T-helper 1 cell (primary cell): ENCODE measurements around the gene HEYL.

ENCODE experiments used
- DNase-seq, 5 donors: peaks; one replicate each; pipeline ENCODE4 v3.0.0-alpha.2; 2012 to 2020

The HEYL gene

DNA sequence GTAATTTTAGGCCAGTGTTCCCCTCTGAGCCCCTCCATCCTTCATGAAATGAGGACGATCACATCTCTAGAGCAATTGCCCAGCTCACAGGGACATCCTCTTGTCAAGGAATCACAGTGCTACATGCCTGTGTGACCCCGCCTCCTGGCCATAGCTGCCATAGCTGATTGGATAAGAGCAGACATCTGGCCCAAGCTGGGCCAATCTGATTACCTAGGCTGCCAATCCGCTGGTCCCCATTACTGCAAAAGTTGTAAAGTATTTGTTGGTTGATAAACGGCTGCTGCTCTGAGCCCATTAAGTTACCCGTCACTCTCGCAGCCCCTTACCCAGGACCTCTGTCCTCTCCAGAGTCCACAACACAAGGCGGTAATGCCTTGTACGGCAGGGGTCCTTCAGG lies 24.1 kb upstream of the HEYL start:
- DNase-seq: no peak

DNA sequence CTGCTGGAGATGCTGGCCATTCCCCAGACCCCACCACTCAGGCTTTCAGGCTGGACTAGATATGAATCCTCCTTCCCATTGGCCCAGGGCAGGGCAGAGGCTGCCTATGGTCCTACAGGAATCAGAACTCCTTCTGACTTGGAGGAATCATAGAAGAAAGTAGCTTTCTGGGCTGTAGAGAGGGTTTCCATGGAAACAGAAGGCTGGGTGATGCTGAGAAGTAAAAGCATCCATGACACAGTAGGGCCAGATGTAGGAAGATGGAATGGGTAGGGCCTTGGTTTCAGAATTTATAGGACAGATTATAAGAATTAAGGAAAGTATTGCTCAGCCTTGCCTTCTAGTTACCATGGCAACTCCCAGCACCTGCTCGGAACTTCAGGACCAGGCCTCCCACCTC lies 23.4 kb upstream of the HEYL start:
- DNase-seq: no peak

DNA sequence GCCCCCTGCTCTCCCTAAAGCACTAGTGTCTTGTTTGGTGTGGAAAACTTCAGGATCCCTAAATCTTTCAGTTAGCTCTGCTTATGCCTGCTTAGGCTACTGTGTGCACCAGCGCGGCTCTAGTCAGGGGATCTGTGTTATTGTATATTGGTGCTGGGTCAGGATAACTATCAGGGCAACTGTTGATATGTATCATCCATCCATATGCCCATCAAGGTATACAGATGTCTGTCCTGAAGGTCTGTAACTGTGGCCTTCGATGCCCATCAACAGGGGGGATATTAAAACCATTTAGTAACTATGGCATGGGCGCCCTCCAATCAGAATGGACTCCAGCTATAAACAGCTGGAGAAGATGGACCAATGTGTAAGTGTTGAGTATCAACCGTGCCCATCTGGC lies 20.1 kb upstream of the HEYL start:
- DNase-seq: no peak

DNA sequence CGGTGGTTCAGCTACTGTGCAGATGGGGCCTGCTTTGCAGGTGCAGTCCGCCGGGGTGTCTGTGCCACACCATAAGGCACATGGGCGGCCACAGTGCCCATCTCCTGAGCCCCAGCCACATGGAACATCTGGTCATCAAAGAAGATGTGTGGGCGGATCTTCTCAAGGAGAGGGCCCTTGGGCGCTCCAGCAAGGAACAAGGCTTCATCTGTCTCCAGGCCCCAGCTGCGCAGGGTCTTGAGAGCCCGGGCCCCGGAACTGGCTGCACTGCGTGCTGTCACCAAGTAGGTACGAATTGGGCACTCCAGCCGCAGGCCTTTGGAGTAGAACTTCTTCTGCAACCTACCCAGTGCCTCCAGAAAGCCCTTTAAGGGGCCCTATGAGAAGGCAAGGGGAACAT lies 19.7 kb upstream of the HEYL start:
- DNase-seq: no peak

DNA sequence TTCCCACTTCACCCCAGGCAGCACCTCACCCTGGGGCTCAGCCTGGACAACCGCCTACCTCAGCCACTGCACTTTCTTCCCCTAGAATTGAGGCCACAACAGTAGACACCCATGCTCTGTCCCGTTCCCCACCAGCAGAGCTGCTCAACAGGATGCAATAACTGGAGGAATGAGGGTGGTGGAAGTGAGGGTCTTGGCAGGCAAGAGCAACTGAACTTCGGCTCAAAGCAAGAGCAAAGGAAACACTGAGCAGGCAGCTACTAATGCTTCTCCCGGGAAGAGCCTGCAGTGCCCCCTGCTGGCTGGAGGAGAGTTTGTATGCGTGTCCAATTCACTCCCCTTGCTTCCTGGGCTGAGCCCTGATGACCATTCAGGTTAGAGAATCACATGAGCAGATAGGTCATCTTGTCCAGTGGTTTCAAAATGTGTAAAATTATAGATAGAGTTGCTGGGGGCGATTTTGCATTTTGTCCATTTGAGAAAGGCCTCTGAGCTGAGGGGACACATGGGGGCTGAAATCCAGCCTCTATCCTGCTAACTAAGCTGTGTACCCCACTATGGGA lies 18.6 kb upstream of the HEYL start:
- DNase-seq: peak; percentile 19 to 76 (median 46)

DNA sequence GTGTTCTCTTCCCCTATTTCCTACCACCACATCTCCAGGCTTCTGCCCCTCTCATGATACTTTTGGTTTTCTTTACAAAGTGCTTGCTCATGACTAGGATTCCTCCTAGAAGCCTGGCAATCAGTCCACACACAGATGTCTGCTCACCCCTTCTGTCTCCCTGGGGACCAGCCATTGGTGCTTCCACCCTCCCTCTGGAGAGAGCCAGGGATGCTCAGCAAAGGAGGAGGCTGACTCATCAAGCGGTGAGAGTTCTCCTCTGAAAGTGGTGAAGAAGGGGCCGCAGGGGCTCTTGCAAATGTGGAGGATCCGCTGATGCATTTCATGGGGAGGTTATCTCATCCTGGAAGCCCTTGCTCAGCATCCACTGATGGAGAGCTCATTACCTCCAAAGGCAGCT lies 18.0 kb upstream of the HEYL start:
- no peak for DNase-seq

DNA sequence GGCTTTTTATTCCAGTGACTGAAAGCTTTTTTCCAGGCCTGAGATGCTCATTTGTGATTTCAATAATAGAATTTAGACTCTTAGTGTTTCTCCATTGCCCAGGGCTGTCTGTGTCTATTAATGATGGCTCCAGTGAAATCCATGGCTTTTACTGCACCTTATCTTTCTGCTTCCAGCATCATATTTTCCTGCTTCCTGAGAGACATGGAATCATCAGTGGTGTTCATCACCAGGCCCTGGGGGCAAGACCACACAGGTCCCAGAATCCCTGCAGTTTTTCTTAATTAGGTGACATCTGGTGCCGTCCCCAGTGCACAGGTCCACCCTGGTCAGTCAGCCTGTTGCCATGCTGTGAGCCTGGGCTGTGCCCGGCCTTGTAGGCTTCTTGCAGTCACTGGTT lies 16.9 kb upstream of the HEYL start:
- no peak for DNase-seq

DNA sequence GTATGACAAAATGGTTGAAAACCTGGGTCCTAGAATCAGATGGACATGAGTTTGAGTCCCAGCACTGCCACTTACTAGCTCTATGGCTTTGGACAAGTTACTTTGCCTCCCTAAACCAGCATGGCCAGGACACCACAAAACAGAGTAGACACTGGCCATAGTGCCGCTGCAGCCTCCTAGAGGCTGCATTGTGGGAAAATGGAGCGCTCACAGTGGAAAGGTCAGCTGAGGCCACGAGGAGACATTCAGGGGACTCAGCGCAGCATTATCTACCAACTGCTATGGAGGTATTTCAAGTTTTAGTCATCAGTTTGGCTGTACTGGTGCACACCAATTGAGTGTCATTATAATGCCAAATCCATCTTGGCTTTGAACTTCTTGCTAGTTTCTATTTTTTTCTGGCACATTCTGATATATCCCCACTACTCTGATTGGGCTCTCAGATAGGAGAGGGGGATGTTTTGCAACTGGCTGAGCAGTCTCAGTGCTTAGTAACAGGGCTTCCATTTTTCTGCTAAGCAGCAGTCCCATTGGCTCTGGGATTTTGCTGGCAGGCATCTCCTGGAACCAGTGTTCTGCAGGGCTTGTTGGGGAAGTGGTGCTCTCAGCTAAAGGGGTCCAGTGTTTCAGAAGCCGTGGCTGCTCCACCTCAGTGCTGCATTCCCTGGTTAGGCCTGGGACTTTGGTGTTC lies 16.3 kb upstream of the HEYL start:
- no peak for DNase-seq

DNA sequence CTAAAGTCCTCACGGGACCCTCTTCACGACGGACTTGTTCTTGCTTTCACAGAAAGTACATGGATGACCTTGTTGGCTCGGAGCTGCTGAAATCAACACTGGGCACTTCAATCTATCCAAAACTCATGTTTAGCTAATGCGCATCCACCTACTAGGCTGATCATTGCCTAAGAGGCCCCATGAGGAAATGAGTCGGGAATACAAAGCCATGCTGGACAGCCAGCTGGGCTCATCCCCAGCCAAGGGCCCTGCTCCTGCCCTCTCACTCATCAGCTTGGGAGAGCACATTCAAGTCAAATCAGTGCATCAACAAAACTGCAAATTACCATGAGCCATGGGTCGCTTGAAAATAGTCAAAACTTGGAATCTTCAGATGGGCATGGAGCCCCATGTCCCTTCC lies 14.8 kb upstream of the HEYL start:
- DNase-seq: no peak

DNA sequence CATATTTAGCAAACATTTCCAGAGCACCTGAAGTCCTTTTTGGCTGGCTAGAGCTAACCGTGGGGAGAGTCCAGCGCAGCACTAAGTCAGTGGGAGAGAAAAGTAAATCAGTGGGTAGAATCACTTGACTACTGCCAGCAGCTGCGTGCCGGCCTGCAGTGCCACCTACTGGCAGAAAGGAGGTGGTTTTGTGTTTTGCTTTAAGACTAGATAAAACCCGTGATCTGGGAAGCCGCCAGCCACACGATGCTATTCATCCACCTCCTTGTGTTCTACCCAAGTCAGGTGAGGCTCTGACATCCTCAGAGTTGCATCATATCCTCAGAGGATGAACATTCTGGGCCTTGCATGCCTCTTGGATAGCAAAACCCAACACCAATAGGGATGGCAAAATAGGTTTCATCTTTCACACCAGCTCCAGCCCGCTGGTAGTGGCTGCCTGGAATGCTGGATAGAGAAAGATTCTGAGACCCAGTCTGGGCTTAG lies 14.1 kb upstream of the HEYL start:
- peak; percentile 48 to 73 (median 58) for DNase-seq

DNA sequence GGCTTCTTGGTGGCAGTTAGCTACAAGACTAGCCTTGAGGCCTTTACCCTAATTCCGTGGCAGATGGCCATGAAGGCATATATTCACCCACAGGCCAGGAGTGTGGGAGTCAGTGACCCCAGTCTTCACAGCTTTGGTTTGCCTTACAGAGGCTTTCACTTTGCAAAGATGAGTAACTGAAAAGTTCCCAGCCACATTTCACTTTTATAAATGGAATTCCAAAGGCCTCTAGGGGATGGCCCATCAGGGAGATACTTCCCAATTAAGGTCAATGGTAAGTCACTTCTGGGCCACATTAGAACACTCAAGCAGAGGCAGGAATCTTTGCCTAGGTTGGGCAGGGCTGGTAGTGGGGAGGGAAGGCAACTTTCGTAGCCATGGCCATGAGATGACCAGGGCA lies 13.1 kb upstream of the HEYL start:
- DNase-seq: no peak

DNA sequence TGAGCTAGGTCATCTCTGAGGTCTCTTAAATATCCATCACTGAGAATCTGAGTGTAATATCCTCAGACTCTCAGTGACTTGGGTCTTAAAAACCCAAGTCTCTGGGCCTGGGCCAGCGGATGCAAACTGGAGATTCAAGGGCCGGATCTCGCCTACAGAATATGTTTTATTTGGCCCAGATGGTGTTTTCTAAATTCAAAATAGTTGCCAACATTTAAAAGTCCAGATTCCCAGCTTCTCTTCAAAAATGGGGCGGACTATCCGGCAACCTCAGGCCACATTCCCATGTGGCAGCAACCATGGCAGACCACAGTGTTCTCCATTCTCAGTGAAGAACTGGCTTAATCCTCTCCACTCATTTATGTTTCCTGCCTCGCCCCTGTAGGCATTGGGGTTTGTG lies 12.7 kb upstream of the HEYL start:
- DNase-seq: no peak

DNA sequence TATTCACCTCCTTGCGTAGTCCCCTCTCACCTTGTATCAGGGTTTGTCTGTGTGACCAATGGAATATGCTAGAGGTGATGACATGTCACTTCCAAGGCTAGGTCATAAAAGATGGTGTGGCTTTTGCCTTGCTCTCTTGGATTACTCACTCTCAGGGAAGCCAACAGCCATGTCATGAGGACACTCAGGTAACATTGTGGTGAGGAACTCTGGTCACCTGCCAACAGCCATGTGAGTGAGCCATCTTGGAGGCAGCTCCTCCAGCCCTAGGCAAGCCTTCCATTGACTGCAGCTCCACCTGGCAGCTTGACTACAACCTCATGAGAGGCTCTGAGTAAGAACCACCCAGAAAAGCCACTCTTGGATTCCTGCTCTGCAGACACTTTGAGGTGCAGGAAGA lies 11.0 kb upstream of the HEYL start:
- DNase-seq: no peak

DNA sequence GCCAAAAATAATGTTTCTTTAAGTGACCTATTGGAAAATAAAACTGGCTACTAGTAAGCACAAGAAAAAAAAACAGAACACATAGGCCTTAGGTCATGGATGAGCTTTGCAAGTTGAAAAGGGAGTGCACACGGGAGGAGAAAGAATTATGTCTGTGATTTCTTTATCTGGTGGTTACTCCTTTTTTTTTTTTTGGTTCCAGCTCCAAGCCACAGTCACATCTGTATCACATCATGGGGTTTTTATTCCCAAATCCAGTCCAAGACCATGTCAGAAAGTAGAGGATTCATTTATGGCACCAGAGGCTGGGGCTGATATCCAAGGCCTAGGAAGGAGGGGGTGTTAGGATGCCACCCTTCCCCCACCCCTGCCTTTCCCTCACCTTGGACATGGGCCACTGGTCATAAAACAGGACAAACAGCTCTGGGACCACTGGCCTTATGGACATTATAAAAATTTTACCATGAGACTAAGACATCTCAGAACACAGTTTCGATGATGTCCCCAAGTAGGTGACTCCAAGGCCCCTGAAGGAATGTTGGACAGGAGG lies 10.3 kb upstream of the HEYL start:
- no peak for DNase-seq

DNA sequence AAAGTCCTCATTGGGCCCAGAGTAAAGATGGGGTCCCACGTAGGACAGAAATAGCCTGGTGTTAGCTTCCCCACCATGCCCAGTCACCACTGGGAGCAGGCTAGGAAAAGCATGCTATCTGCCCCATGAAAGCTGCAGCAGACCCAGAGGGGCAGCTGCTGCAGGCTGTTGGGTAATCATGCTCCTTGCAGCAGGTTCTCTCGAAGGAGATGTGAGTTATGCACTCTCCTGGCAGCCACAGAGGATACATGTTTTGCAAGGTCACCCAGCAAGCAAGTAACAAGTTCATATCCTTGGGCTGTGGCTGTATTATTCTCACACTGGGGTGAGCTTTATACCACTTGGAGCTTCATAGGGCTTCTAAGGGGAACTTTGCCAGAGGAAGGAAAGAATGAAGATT lies 9.1 kb upstream of the HEYL start:
- no peak for DNase-seq

DNA sequence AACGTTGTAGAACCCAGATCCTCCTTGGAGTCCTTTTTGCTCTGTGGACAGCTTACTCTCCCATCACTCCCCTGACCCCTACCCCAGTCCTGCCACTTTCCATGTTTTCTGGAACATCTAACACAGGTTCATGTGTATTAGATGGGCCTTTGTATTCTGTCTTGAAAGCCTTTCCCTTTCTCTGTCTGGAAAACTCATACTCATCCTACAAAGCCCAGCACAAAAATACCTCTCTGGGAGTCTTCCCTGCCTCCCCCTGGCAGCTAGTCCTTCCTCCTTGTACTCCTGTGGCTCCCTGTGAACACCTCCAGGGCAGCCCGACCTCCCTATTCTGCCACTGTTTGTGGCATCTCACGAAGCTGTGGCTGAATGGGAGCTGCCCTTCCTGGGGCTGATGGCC lies 7.8 kb upstream of the HEYL start:
- DNase-seq: no peak

DNA sequence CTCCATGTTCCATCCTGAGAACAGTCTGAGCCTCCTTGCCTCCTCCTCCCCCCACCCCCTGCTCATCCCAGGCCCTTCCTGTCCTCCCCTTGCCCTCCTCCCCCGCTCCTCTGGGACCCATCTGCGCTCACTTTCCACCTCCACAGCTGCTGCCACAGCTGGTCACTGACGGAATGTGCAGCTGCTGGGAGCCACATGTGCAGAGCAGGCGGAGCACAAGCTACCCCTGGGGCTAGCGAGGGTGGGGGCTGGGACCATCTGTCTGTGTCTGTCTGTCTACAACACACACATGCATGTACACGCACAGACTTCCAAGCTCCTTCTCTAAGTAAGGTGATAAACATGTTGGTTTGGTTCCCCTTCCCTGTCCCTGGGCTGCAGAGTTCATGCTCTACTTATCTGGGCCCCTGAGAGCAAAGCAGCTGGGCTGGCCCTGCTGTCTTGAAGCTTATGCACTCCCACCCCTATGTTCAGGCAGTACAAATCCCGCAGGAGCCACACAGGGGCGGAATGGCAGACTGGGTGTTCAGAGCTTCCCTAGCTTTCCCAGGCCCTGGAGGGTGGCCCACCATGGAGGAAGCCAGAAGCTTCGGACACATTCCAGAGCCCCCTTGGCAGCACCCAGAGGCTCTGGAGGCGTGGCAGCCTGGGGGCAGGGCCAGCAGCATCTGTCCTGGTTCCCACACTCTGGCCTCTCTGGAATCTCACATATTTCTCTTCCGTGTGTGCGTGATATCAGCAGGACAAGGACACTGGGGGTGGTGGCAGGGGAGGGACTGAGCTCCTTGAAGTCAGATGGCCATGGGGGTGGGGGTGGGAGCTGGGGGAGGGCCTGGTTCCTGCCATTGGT lies 7.0 kb upstream of the HEYL start:
- no peak for DNase-seq

DNA sequence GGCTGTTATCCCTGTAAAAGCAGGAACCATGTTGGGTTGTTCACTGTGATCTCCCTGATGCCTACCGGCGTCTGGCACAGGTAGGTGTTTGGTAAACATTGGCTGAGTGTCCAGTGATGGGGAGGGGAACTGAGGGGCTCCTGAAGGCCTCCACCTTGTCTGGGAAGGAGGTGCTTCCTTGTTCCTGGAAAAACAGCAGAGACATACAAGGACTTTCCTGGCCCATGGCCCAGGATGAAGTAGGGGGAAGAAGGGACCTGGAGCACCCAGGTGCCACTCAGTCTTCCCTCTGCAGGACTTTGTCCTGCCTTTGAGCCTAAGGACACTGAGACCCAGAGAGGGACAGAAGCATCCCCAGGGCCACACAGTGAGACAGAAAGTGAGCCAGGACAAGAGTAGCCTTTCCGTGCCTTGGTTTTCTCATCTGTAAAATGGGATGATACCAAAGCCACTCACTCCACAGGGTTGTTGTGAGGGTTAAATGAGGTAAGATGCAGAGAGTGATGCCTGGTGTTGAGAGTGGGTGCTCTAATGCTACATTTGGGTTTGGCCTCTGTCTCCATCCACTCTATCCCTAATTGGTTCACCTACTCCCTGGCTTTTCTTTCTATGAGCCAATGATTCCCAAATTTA lies 6.1 kb upstream of the HEYL start:
- no peak for DNase-seq

DNA sequence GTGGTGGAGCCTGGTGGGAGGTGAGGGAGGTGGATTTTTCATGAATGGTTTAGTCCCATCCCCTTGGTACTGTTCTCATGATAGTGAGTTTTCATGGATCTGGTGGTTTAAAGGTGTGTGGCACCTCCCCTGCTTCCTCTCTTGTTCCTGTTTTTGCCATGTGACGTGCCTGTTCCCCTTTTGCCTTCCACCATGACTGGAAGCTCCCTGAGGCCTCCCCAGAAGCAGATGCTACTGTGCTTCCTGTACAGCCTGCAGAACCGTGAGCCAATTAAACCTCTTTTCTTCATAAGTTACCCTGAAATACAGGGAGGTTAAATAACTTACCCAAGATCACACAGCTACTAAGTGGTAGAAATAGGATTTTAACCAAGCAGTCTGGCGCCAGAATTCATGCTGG lies 4.3 kb upstream of the HEYL start:
- no peak for DNase-seq

DNA sequence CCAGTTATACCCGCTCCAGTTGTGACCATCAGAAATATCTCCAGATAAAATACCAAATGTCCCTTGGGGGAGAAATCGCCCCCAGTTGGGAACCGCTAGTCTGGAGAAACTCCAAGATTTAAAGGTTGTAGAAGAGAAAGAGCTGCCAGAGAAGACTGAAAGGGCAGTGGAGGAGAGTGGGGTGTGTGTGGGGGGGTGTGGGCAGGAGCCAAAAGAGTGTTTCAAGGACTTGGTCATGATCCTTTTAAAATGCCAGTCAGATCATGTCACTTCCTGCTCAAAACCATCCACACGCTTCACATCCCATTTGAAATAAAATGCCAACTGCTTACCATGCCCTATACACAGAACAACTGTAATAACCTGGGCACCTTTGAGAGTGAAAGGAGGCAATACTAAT lies 3.4 kb upstream of the HEYL start:
- no peak for DNase-seq

DNA sequence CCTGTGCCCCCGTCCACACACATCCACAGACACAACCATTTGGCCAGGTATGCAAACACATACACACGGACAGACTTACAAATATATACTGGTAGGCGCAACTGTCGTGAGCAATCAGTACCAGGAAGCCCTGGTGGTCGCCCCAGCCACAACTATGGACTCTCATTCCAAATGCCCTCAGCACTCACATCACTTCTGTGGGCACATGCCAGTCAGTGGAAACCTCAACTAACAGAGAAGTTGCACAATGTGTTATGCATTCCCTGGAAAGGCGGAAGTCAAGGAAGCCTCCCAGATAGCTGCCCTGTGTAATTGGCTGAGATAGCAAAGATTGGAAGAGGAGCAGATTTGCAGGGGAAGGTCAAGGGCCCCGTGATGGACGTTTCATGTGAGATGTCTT lies 1.4 kb upstream of the HEYL start:
- no peak for DNase-seq

DNA sequence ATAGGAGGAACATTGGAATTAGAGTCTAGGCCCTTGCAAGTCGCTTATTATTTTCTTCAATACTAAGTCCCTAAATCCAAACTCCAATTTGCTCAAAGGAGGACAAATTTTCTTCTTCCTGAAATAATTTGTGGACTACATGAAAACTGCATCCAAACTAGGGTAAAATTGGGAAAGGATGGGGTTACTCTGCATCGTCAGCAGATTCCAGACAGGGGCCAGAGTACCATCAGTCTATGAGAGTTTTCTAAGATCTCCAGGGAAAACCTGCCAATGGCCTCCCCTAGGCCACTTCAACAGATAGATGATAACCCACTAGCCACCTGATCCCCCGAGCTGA lies 508 bp downstream of the HEYL start:
- DNase-seq: no peak

DNA sequence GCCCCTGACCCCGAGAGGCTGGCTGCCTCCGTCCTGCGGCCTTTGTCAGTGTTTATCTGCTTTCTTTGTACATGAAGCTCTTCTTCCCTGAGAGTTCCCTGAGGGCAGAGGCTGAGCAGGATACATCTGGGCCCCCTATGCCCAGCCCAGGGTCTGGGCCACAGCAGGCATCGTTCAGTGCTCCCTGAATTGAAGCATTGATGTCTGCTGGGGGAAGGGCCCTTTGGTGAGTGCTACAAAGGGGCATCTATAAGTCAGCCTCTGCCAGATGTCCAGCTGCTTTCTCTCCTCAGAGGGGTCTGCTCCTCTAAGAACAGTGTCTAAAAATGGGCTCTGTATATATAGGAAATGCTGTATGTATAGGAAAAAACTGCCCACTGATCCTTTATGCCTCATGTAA lies 2.1 kb downstream of the HEYL start:
- DNase-seq: no peak

DNA sequence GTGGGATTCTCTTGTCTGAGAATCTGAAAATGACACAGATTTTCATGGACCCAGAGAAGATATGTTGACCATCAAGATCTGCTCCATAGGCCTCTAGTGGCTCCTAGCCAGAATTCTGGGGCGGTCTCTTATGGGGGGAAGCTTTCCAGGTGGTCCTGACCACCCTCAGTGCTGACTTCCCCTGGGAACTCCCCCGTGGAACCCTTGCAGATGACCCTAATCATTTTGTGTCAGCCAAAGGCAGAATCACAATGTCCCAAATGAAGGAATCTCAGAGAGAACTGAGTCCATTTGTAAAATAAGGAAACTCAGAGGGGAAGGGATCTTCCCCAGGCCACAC lies 3.6 kb downstream of the HEYL start:
- no peak for DNase-seq
